Activated naive CD8-positive, alpha-beta T cell treated with anti-CD3 and anti-CD28 coated beads, Interleukin-2, amount 50 U/mL, for 24 hours (primary cell): ENCODE measurements around the gene LENG1.

ENCODE experiments used
- ATAC-seq: fragments of 150-1000 bp; cut with Tn5 transposase; one replicate; pipeline ENCODE4 v1.10.0; 2021
- DNase-seq: peaks from one replicate; pipeline ENCODE4 v3.0.0; 2021
- H3K27ac Mint-ChIP-seq: one replicate; pipeline ENCODE4 v1.8.0; 2021; ENCODE audit warnings: mild to moderate bottlenecking, mixed read lengths
- H3K27me3 Mint-ChIP-seq: one replicate; pipeline ENCODE4 v1.8.0; 2021; ENCODE audit warnings: mixed read lengths
- H3K36me3 Mint-ChIP-seq: one replicate; pipeline ENCODE4 v1.8.0; 2021; ENCODE audit warnings: low read depth, mixed read lengths
- H3K4me1 Mint-ChIP-seq: one replicate; pipeline ENCODE4 v1.8.0; 2021; ENCODE audit warnings: mixed read lengths
- H3K4me3 Mint-ChIP-seq: one replicate; pipeline ENCODE4 v1.8.0; 2021; ENCODE audit warnings: mild to moderate bottlenecking, moderate library complexity, mixed read lengths
- H3K9me3 Mint-ChIP-seq: one replicate; pipeline ENCODE4 v1.8.0; 2021; ENCODE audit warnings: mixed read lengths

The LENG1 gene

DNA sequence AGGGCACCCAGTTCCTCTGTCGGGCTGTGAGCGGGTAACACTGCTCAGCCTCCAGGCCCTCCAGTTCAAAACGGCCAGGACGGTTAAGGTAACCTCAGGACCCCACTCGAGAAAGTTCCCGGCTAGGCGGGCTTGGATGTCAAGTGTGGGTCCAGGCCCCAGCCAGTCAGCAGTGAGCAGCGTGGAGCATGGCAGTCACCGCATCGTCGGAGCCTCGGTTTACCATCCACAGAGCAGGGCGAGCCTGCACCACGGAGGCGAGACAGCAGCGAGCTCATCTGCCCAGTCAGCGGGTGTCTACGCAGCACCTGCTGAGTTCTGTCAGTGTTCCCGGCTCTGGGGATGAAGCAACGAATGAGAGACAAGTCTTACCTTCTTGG, 29.9 kb downstream of the LENG1 start:
- no peak for ATAC-seq
- peaks cover 9% of the 10 kb centered on the region for H3K36me3 Mint-ChIP-seq
- H3K9me3 Mint-ChIP-seq: no peaks in the 10 kb centered on the region
- DNase-seq: no peak
- no peaks in the 10 kb centered on the region for H3K4me1 Mint-ChIP-seq
- H3K27me3 Mint-ChIP-seq: no peaks in the 10 kb centered on the region
- H3K4me3 Mint-ChIP-seq: no peak overlapping the region
- no peak overlapping the region for H3K27ac Mint-ChIP-seq

DNA sequence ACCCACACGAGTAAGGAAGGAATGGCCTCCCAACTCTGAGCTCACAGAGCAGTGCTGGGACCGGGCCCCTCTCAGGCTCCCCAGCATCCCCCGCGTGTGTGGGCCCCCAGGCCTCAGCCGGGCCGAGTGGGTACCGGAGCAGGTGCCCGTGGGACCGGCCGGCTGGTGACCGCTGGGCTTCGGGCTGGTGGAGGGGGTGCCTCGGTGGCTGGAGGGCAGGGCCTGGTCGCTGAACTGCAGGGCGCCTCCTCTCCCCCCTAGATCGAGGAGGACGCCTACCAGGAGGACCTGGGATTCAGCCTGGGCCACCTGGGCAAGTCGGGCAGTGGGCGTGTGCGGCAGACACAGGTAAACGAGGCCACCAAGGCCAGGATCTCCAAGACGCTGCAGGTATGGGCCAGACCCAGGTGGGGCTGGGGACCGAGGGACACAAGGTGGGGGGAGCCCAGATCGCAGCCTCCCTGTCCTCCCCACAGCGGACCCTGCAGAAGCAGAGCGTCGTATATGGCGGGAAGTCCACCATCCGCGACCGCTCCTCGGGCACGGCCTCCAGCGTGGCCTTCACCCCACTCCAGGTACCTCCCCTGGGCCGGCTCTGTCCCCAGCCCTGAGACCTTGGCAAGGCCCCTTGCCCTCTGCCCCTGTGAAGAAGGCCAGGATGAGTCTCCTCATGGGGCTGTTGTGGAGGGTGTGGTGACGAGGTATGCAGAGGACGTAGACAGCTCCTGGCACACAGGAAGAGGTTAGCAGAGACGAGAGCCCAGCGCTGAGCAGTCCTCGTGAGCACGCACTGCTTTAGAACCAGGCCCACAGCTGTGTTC, 30.5 kb downstream of the LENG1 start:
- H3K4me1 Mint-ChIP-seq: no peaks in the 10 kb centered on the region
- DNase-seq (no peak), ATAC-seq (no peak)
- no peaks in the 10 kb centered on the region for H3K27me3 Mint-ChIP-seq
- no peaks in the 10 kb centered on the region for H3K9me3 Mint-ChIP-seq
- no peak overlapping the region for H3K27ac Mint-ChIP-seq
- H3K4me3 Mint-ChIP-seq: no peak overlapping the region
- H3K36me3 Mint-ChIP-seq: peaks cover 11% of the 10 kb centered on the region

DNA sequence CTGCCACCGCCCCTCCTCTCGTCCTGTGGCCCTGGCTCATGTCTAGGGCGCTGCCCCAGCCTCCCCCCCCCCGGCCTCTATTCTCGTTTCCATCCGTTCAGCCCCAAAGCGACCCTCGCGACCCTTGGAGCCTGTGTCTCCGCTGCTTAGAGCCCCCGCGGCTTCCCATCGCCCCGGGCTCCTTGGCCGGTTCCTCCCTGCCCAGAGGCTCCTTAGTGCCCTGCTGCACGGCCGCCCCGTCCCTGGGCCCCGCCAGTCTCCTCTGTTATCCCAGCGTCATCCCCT, 31.1 kb downstream of the LENG1 start:
- no peak for ATAC-seq
- no peaks in the 10 kb centered on the region for H3K4me1 Mint-ChIP-seq
- no peak overlapping the region for H3K4me3 Mint-ChIP-seq
- H3K9me3 Mint-ChIP-seq: no peaks in the 10 kb centered on the region
- no peak overlapping the region for H3K27ac Mint-ChIP-seq
- no peaks in the 10 kb centered on the region for H3K27me3 Mint-ChIP-seq
- DNase-seq: no peak
- peaks cover 13% of the 10 kb centered on the region for H3K36me3 Mint-ChIP-seq

DNA sequence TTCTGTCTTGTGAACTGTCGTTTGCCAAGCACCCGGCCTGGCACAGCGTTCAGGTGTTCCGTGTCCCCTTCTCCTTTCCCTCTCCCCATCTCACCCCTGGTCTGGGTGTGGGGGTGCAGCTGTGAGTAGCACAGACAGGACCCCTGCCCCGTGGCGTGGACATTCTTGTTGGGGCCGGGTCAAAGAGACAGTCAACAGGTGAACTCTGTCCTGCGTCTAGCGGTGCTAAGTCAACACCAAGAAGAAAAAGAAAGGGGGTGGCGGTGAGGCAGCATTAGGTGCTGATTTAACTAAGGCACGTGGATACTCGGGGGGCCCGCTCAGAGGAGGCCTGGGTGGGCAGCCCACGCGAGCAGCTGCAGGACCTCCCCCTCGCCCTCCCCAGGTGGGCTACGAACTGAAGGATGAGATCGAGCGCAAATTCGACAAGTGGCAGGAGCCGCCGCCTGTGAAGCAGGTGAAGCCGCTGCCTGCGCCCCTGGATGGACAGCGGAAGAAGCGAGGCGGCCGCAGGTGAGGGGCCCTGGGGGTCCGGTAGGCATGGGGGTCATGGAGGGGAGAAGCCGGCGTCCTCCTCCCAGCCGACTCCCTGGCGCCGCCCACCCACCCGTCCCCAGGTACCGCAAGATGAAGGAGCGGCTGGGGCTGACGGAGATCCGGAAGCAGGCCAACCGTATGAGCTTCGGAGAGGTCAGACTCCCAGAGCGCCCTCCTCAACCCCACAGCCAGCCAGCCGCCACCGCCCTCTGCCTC, 31.7 kb downstream of the LENG1 start:
- Mint-ChIP-seq H3K27ac (no peak overlapping the region), H3K4me3 (no peak overlapping the region), H3K36me3 (peaks cover 17% of the 10 kb centered on the region), H3K9me3 (no peaks in the 10 kb centered on the region), H3K4me1 (no peaks in the 10 kb centered on the region), H3K27me3 (no peaks in the 10 kb centered on the region)
- no peak for DNase-seq
- no peak for ATAC-seq

DNA sequence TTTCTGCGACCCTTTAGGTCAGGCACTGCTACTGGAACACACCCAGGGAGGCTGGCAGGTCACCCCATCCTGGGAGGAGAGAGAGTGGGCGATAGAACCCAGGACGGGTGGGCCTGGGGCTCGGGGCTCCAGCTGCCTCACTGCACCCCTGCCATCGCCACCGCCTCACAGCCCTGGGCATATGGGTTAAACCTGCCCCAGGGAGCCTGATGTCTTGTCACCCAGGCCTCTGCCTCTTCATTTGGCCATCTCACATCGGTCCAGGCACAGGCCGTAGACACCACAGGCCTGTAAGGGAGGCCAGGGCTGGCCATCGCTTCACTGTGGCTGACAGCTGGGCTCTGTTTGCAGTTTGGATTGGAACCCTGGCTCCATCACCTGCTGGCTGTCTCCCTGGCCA, 33.8 kb downstream of the LENG1 start:
- H3K36me3 Mint-ChIP-seq: peaks cover 20% of the 10 kb centered on the region
- no peak overlapping the region for H3K27ac Mint-ChIP-seq

DNA sequence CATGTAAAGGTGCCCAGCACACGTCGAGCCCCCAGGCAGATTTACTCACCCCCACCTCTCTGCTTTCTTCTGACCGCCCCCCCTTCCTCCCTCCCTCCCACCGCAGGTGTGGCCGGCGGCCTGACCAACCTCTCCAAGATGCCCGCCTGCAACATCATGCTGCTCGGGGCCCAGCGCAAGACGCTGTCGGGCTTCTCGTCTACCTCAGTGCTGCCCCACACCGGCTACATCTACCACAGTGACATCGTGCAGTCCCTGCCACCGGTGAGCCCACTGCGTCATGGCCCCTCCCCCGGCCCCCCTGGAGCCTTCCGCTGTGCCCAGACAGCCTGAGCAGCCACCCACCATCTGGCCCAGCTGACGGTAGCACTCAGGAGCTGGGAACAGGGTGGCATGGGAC, 35.1 kb downstream of the LENG1 start:
- H3K9me3 Mint-ChIP-seq: no peaks in the 10 kb centered on the region

More for the DNA sequence above, 33.8 kb downstream of the LENG1 start:
- no peak for ATAC-seq
- Mint-ChIP-seq H3K9me3 (no peaks in the 10 kb centered on the region), H3K4me1 (no peaks in the 10 kb centered on the region), H3K27me3 (no peaks in the 10 kb centered on the region), H3K4me3 (no peak overlapping the region)
- DNase-seq: no peak

DNA sequence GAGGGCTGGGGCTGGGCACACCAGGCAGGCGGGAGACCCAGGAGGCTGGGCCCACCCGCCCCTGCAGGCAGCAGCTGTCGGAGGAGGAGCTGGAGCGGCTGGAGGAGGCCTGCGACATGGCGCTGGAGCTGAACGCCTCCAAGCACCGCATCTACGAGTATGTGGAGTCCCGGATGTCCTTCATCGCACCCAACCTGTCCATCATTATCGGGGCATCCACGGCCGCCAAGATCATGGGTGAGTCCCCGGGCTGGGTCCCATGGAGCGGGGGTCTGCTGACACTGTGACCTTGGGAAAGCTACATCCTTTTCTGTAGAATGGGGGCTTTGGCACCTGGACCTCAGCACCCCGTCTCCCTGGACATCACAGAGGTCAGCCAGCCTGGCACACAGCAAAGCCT, 35.8 kb downstream of the LENG1 start:
- Mint-ChIP-seq H3K4me3 (no peak overlapping the region), H3K27me3 (no peaks in the 10 kb centered on the region), H3K4me1 (no peaks in the 10 kb centered on the region), H3K36me3 (peaks cover 28% of the 10 kb centered on the region), H3K27ac (no peak overlapping the region), H3K9me3 (no peaks in the 10 kb centered on the region)
- no peak for DNase-seq
- ATAC-seq: no peak

More for the DNA sequence above, 35.1 kb downstream of the LENG1 start:
- Mint-ChIP-seq H3K27me3 (no peaks in the 10 kb centered on the region), H3K36me3 (peaks cover 28% of the 10 kb centered on the region), H3K4me3 (no peak overlapping the region), H3K27ac (no peak overlapping the region), H3K4me1 (no peaks in the 10 kb centered on the region)
- ATAC-seq (no peak), DNase-seq (no peak)

DNA sequence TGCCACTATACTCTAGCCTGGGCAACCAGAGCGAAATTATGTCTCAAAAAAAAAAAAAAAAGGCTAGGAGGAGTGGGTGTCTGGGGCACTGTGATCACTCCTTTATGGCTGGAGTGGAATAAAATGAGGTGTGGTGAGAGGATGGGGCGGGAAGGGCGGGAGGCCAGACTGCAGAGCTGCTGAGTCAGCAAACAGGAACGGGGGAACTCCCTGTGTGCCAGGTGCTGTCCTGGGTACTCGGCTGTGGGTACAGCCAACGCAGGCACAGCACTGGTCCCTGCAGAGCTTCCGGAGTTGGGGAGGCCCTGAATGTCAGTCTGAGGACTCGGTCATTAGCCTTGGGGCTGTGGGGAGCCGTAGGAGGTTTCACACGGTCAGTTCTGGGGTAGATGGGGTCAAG, 38.3 kb downstream of the LENG1 start:
- Mint-ChIP-seq H3K36me3 (peaks cover 19% of the 10 kb centered on the region), H3K4me3 (no peak overlapping the region), H3K27ac (no peak overlapping the region), H3K9me3 (no peaks in the 10 kb centered on the region), H3K27me3 (no peaks in the 10 kb centered on the region), H3K4me1 (peaks cover 11% of the 10 kb centered on the region)
- DNase-seq (no peak), ATAC-seq (no peak)

DNA sequence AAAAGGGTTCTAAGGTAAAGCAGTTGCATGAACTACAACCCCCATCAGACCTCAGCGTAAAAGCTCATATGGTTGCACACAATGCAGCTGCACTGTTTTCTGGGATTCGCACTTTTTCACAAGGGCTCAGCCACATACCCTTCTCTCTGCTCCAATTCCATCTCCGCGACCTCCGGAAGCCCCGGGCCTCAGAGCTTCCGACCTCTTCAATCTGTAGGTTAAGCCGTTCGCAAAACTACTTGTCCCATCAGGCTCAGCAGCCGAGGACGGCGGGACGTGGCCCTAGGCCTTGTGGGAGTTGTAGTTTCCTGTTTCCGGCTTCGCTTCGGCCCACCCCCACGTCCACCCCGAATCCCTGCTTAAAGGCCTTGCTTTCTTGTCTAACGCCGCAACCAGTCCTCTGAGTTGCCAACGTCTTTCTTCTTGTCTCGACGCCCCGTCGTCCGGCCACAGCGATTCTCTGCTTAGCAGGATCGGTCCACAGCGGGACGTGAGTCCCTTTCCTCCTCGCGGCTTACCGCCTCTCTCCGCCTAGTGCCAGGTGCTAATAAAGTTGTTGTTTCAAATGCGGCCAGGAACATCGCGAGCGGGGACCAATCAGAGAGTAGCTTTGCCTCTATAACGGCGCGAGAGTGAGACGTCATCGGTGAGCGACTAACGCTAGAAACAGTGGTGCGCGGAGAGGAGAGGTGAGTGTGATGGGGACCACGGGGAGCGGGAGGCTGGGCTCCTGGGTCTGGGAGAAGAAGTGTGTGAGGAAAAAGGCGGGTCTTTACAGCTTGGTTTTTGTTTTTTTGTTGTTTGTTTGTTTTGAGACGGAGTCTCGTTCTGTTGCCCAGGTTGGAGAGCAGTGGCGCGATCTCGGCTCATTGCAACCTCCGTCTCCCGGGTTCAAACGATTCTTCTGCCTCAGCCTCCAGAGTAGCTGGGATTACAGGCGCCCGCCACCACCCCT, 44.1 kb downstream of the LENG1 start, which contains the start of the genes PRPF31 and TFPT:
Gene PRPF31 (plus strand): TSS at position 646 of the 955 bp plus-strand sequence. CDS start 2,525 bp downstream, outside the sequence.
Gene TFPT (minus strand): TSS at position 549 of the 955 bp plus-strand sequence. CDS start 388 bp downstream, at position 161.
- Mint-ChIP-seq H3K4me3 (peak within 1 kb of the TSS; percentile 98), H3K36me3 (peaks cover 30% of the 10 kb centered on the region), H3K4me1 (peaks cover 35% of the 10 kb centered on the region), H3K27me3 (peaks cover 3% of the 10 kb centered on the region), H3K27ac (peak within 1 kb of the TSS; percentile 99), H3K9me3 (no peaks in the 10 kb centered on the region)
- DNase-seq (peak; percentile 97), ATAC-seq (peak; percentile 93)

DNA sequence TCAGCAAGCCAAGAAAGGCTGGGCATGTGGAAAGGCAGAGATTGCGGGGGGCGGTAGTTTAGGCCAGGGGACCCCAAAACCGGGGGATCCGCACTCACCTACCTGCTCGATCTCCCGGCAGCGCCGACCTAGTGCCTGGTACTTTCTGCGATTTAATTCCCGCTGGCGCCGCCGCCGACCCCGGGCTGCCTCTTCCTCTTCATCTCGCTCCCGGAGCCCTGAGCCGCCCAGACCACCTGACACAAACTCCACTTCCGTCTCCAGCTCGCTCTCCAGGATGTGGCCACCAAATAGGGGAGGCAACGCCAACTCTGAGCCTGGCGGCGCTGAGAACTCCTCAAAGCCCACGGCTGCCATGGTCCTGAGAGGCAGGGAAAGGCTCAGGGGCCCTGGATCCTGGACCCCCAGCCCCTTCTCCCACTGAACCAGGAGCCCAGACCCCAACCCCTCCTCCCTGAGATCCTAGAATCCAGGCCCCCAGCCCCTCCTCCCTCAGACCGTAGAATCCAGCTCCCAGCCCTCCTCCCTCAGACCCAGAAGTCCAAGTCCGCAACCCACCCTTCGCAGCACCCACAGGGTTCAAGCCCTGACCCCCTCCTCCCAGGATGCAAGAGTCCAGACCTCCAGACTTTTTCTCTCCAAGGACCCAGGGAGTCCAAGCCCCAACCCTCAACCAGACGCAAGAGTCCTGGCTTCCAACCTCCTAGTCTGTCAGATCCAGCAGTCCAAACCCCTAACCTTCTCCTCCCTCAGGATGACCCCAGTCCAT, 45.0 kb downstream of the LENG1 start:
- Mint-ChIP-seq H3K4me3 (peak overlapping the region; percentile 98), H3K36me3 (peaks cover 27% of the 10 kb centered on the region), H3K27ac (peak overlapping the region; percentile 99), H3K27me3 (peaks cover 3% of the 10 kb centered on the region), H3K4me1 (peaks cover 35% of the 10 kb centered on the region), H3K9me3 (no peaks in the 10 kb centered on the region)
- DNase-seq: peak; percentile 64
- peak; percentile 51 for ATAC-seq

DNA sequence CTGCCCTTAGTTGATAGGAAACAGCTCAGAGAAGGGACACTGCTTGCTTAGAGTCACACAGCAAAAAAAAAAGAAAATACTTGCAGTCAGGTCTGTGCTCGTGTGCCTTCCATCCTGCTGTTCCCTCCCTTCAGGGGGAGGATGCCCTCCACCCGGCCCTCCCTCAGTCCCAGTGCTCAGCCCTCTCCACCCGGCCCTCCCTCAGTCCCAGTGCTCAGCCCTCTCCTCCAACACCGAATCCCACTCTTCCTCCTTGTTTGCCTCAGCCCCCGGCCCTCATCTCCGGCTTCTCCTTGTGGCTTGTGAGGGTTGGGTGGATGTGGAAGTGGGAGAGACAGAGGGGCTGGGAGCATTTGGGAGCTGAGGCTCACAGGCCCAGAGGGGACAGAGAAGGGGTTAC, 49.9 kb downstream of the LENG1 start:
- Mint-ChIP-seq H3K27me3 (no peaks in the 10 kb centered on the region), H3K27ac (no peak overlapping the region), H3K4me1 (peaks cover 17% of the 10 kb centered on the region), H3K36me3 (peaks cover 37% of the 10 kb centered on the region), H3K4me3 (no peak overlapping the region), H3K9me3 (no peaks in the 10 kb centered on the region)
- DNase-seq (no peak), ATAC-seq (peak; percentile 55)

DNA sequence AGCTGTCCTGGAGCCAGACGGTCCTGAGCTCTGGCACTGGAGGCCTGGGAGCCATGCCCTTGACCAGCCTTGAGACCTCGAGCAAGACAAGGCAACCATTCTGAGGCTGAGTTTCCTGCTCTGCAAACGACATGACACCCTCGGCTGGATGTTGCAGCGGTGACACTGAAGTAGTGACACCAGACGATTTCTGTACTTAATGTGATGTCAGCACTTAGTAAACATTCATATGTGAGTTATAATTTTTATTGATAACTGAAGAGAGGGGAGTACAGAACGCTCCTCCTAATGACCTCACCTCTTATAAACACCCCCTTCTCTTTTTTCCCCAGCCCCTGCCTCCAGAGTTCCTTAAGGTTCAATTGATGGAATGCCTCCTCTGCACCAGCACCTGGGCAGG, 51.0 kb downstream of the LENG1 start:
- Mint-ChIP-seq H3K36me3 (peaks cover 36% of the 10 kb centered on the region), H3K27me3 (no peaks in the 10 kb centered on the region)

DNA sequence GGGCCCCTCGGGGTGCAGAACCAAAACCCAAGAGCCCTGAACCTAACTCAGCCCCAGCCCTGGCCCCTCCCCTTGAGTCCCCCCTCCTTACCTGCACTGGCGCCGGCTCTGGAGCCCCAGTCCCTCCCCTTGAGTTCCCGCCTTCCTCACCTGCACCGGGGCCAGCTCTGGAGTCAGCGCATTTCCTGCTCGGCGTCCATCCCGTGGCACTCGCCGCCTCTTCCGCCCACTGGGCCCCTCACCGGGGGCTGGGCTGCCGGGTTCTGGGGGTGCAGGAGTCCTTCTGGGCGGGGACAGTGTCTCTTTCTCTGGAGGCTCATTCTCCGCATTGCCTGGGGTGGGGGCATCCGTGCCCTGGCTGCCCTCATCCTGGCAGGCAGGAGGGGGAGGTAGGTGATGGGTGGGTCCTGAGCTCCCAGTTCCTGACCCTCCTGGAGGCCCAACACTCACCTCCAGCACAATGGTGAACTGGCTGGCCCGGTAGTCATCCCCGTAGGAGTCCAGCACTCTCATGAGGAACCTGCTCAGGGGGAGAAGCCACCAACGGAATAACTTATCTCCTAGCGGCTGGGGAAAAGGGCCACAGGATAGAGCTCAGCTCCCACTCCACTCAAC, 51.5 kb downstream of the LENG1 start:
- Mint-ChIP-seq H3K4me3 (no peak overlapping the region), H3K9me3 (no peaks in the 10 kb centered on the region), H3K27ac (no peak overlapping the region), H3K27me3 (no peaks in the 10 kb centered on the region), H3K4me1 (peaks cover 11% of the 10 kb centered on the region), H3K36me3 (peaks cover 32% of the 10 kb centered on the region)
- DNase-seq (no peak), ATAC-seq (no peak)

More for the DNA sequence above, 51.0 kb downstream of the LENG1 start:
- Mint-ChIP-seq H3K9me3 (no peaks in the 10 kb centered on the region), H3K27ac (no peak overlapping the region), H3K4me1 (peaks cover 11% of the 10 kb centered on the region), H3K4me3 (no peak overlapping the region)
- DNase-seq: no peak
- no peak for ATAC-seq
